Gastrocnemius medialis (tissue), 4 donors: ENCODE measurements around the gene RETREG1.

Experiments
- POLR2A ChIP-seq, 2 donors: fragments of 450-650 bp; IDR thresholded peaks; one replicate each; pipeline ENCODE4 v1.6.1; 2017; ENCODE audit warnings: antibody characterized with exemption in 2 of 2, mild to moderate bottlenecking in 2 of 2, moderate library complexity in 2 of 2
- TF ChIP-seq, protein P1 (sequence below), 5 experiments: fragments of 450-650 bp in 3 of 5; fragments of 200-600 bp in 2 of 5; sonication (generic) in 2 of 5; IDR thresholded peaks in 4 of 5; conservative IDR thresholded peaks in 1 of 5; 1 replicate in 4 of 5; 2 replicates in 1 of 5; pipeline ENCODE4 v1.5.1; 2016 to 2019; ENCODE audit warnings: antibody characterized with exemption in 5 of 5, mild to moderate bottlenecking in 3 of 5, moderate library complexity in 3 of 5

DNA sequence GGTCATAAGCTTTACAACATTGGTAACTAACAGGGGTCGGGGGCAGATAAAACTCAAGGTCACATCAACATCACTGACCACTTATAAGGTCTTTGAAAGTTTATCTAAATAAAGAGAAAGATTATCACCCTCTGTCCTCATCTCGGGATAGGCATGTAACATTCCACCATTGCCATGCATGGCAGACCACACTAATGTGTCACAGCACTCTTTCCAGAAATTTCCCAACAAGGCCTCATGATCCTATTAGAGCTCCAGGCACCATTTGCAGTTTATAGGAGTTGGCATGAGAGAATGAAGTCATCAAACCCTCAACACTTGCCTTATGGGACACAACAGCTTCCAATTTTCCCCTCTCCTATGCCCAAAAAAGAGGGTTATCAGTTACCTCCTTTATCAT is 119.3 kb downstream of the RETREG1 start:
- TF ChIP-seq, protein P1, sequence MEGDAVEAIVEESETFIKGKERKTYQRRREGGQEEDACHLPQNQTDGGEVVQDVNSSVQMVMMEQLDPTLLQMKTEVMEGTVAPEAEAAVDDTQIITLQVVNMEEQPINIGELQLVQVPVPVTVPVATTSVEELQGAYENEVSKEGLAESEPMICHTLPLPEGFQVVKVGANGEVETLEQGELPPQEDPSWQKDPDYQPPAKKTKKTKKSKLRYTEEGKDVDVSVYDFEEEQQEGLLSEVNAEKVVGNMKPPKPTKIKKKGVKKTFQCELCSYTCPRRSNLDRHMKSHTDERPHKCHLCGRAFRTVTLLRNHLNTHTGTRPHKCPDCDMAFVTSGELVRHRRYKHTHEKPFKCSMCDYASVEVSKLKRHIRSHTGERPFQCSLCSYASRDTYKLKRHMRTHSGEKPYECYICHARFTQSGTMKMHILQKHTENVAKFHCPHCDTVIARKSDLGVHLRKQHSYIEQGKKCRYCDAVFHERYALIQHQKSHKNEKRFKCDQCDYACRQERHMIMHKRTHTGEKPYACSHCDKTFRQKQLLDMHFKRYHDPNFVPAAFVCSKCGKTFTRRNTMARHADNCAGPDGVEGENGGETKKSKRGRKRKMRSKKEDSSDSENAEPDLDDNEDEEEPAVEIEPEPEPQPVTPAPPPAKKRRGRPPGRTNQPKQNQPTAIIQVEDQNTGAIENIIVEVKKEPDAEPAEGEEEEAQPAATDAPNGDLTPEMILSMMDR (IDR thresholded peaks at IDR 0.05 in 4 of 5, conservative IDR thresholded peaks at IDR 0.05 in 1 of 5): no peak
- TF ChIP-seq POLR2A (IDR thresholded peaks at IDR 0.05): peak; percentile 6 to 9
